Measurements from ENCODE around the gene FLG.
"Not testable (repeated sequence)": the region's sequence is repeated elsewhere in the genome, so short reads cannot be mapped to it uniquely, and the experiment has no call there.

The FLG gene

GRCh38 chr1:152313970-152314369, 11.1 kb downstream of the FLG start:
- Histone ChIP-seq H3K27me3 (ENCODE audit: insufficient read depth, poor library complexity, severe bottlenecking) (no peaks in the 10 kb centered on the region), H3K4me3 (replicated peaks; ENCODE audit: insufficient read depth, low read length) (no peak overlapping the region), H3K27ac (replicated peaks) (no peak overlapping the region)
- TF ChIP-seq SPI1 (IDR thresholded peaks at IDR 0.05; ENCODE audit: borderline replicate concordance, low read depth) (no peak), REST (IDR thresholded peaks at IDR 0.05; ENCODE audit: insufficient replicate concordance, low read depth) (no peak), GABPA (IDR thresholded peaks at IDR 0.05; ENCODE audit: low read depth) (no peak)
- no peak for DNase-seq (ENCODE audit: low read depth in 1 of 2, low spot score in 1 of 2)

- Histone ChIP-seq H3K27ac (replicated peaks) (no peak overlapping the region), H3K27me3 (ENCODE audit: insufficient read depth, poor library complexity, severe bottlenecking) (no peaks in the 10 kb centered on the region), H3K4me3 (replicated peaks; ENCODE audit: insufficient read depth, low read length) (no peak overlapping the region)
- no peak for TF ChIP-seq CTCF (IDR thresholded peaks at IDR 0.05; ENCODE audit: insufficient read depth, low read length)
- TF ChIP-seq POLR2AphosphoS5 (IDR thresholded peaks at IDR 0.05; ENCODE audit: low read depth) = no peak
- DNase-seq (ENCODE audit: low read depth in 1 of 2, low spot score in 1 of 2) = no peak
Measured at GRCh38 chr1:152313319-152313801, 11.7 kb downstream of the FLG start.

GRCh38 chr1:152312169-152312568, 12.9 kb downstream of the FLG start:
- not testable (repeated sequence) for H3K4me3 ChIP-seq (replicated peaks; ENCODE audit: insufficient read depth, low read length); DNase-seq (ENCODE audit: low read depth in 1 of 2, low spot score in 1 of 2); H3K27me3 ChIP-seq (ENCODE audit: insufficient read depth, poor library complexity, severe bottlenecking); H3K27ac ChIP-seq (replicated peaks)

GRCh38 chr1:152309955-152310354, 15.1 kb downstream of the FLG start:
- DNase-seq (ENCODE audit: low read depth in 1 of 2, low spot score in 1 of 2) = no peak
- TF ChIP-seq GABPA (IDR thresholded peaks at IDR 0.05; ENCODE audit: low read depth) (no peak), CTCF (IDR thresholded peaks at IDR 0.05; ENCODE audit: insufficient read depth, low read length) (no peak), SPI1 (IDR thresholded peaks at IDR 0.05; ENCODE audit: borderline replicate concordance, low read depth) (no peak), POLR2AphosphoS5 (IDR thresholded peaks at IDR 0.05; ENCODE audit: low read depth) (no peak), REST (IDR thresholded peaks at IDR 0.05; ENCODE audit: insufficient replicate concordance, low read depth) (no peak)
- Histone ChIP-seq H3K4me3 (replicated peaks; ENCODE audit: insufficient read depth, low read length) (no peak overlapping the region), H3K27me3 (ENCODE audit: insufficient read depth, poor library complexity, severe bottlenecking) (no peaks in the 10 kb centered on the region), H3K27ac (replicated peaks) (no peak overlapping the region)

GRCh38 chr1:152309320-152309901, 15.6 kb downstream of the FLG start:
- H3K27me3 ChIP-seq (ENCODE audit: insufficient read depth, poor library complexity, severe bottlenecking); H3K27ac ChIP-seq (replicated peaks); DNase-seq (ENCODE audit: low read depth in 1 of 2, low spot score in 1 of 2); H3K4me3 ChIP-seq (replicated peaks; ENCODE audit: insufficient read depth, low read length): not testable (repeated sequence)

GRCh38 chr1:152308758-152309157, 16.3 kb downstream of the FLG start:
- not testable (repeated sequence) for H3K4me3 ChIP-seq (replicated peaks; ENCODE audit: insufficient read depth, low read length); DNase-seq (ENCODE audit: low read depth in 1 of 2, low spot score in 1 of 2); H3K27ac ChIP-seq (replicated peaks); H3K27me3 ChIP-seq (ENCODE audit: insufficient read depth, poor library complexity, severe bottlenecking)

- H3K27me3 ChIP-seq (ENCODE audit: insufficient read depth, poor library complexity, severe bottlenecking); H3K27ac ChIP-seq (replicated peaks); DNase-seq (ENCODE audit: low read depth in 1 of 2, low spot score in 1 of 2); H3K4me3 ChIP-seq (replicated peaks; ENCODE audit: insufficient read depth, low read length): not testable (repeated sequence)
Measured at GRCh38 chr1:152307970-152308369, 17.1 kb downstream of the FLG start.

- H3K27ac ChIP-seq (replicated peaks); DNase-seq (ENCODE audit: low read depth in 1 of 2, low spot score in 1 of 2); H3K27me3 ChIP-seq (ENCODE audit: insufficient read depth, poor library complexity, severe bottlenecking); H3K4me3 ChIP-seq (replicated peaks; ENCODE audit: insufficient read depth, low read length): not testable (repeated sequence)
Measured at GRCh38 chr1:152306123-152306522, 18.9 kb downstream of the FLG start.

- H3K4me3 ChIP-seq (replicated peaks; ENCODE audit: insufficient read depth, low read length); DNase-seq (ENCODE audit: low read depth in 1 of 2, low spot score in 1 of 2); H3K27me3 ChIP-seq (ENCODE audit: insufficient read depth, poor library complexity, severe bottlenecking); H3K27ac ChIP-seq (replicated peaks): not testable (repeated sequence)
Measured at GRCh38 chr1:152304773-152305172, 20.3 kb downstream of the FLG start.

Data from HL-60 (cell line).